ENCODE measurements around the gene CNNM3.

CNNM3 gene

GRCh38 chr2:96808176-96808837, 7.8 kb upstream of the CNNM3 start:
- no peaks in the 10 kb centered on the region for H3K4me1 ChIP-seq (ENCODE audit: insufficient read depth, poor library complexity, severe bottlenecking)
- H3K4me3 ChIP-seq (ENCODE audit: severe bottlenecking) = no peak overlapping the region
- H3K9me3 ChIP-seq (ENCODE audit: severe bottlenecking) = no peaks in the 10 kb centered on the region
- no peak overlapping the region for H3K27ac ChIP-seq (ENCODE audit: poor library complexity, severe bottlenecking)
- no peaks in the 10 kb centered on the region for H3K27me3 ChIP-seq (ENCODE audit: insufficient read depth, poor library complexity, severe bottlenecking)
- H3K36me3 ChIP-seq (ENCODE audit: low read depth) = no peaks in the 10 kb centered on the region; the same call in 1 of the 2 replicates
- DNase-seq (ENCODE audit: low spot score) = no peak
- no peak for TF ChIP-seq CTCF (IDR thresholded peaks at IDR 0.05; ENCODE audit: poor library complexity, severe bottlenecking)
- ATAC-seq (ENCODE audit: low read depth) = no peak

DNA sequence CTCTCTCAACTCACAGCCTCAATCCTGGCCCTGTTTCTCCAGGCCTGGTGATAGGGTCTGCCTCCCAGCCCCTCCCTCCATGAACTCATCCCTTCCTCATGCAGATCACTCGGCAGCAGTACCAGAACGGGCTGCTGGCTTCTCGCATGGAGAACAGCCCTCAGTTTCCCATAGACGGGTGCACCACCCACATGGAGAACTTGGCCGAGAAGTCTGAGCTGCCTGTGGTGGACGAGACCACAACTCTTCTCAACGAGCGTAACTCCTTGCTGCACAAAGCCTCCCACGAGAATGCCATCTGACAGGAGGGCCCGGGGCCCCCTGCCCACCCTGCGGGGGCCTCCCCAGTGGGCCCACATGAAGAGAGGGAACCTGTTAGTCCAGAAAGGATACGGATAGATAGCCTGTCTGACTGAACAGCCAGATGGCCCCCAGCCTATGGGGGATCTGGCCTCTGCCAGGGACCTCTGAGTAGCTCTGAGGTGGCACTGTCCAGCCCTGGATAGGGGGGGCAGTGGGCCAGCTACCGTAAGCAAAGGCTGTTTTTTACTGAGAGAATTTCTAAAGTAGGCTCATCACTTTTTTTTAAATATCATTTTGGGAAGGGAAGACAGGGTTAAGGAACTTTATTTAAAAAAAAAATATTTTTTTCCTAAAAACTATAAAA, 6.7 kb upstream of the CNNM3 start:
- Histone ChIP-seq H3K4me1 (ENCODE audit: insufficient read depth, poor library complexity, severe bottlenecking) (no peaks in the 10 kb centered on the region), H3K4me3 (ENCODE audit: severe bottlenecking) (no peak overlapping the region), H3K36me3 (ENCODE audit: low read depth) (no peaks in the 10 kb centered on the region; the same call in 1 of the 2 replicates), H3K9me3 (ENCODE audit: severe bottlenecking) (no peaks in the 10 kb centered on the region), H3K27ac (ENCODE audit: poor library complexity, severe bottlenecking) (no peak overlapping the region), H3K27me3 (ENCODE audit: insufficient read depth, poor library complexity, severe bottlenecking) (no peaks in the 10 kb centered on the region)
- no peak for TF ChIP-seq CTCF (IDR thresholded peaks at IDR 0.05; ENCODE audit: poor library complexity, severe bottlenecking)
- ATAC-seq (ENCODE audit: low read depth) = no peak
- no peak for DNase-seq (ENCODE audit: low spot score)

- Histone ChIP-seq H3K4me3 (ENCODE audit: severe bottlenecking) (no peak overlapping the region), H3K27ac (ENCODE audit: poor library complexity, severe bottlenecking) (no peak overlapping the region), H3K9me3 (ENCODE audit: severe bottlenecking) (no peaks in the 10 kb centered on the region), H3K36me3 (ENCODE audit: low read depth) (no peaks in the 10 kb centered on the region), H3K27me3 (ENCODE audit: insufficient read depth, poor library complexity, severe bottlenecking) (no peaks in the 10 kb centered on the region), H3K4me1 (ENCODE audit: insufficient read depth, poor library complexity, severe bottlenecking) (no peaks in the 10 kb centered on the region)
- ATAC-seq (ENCODE audit: low read depth) (no peak), DNase-seq (ENCODE audit: low spot score) (no peak)
- TF ChIP-seq CTCF (IDR thresholded peaks at IDR 0.05; ENCODE audit: poor library complexity, severe bottlenecking) = no peak
Observed at GRCh38 chr2:96809951-96810782, 5.9 kb upstream of the CNNM3 start.

GRCh38 chr2:96810783-96811192, 5.3 kb upstream of the CNNM3 start:
- no peak for ATAC-seq (ENCODE audit: low read depth)

More at GRCh38 chr2:96810783-96811192, 5.3 kb upstream of the CNNM3 start:
- TF ChIP-seq CTCF (IDR thresholded peaks at IDR 0.05; ENCODE audit: poor library complexity, severe bottlenecking) = no peak
- Histone ChIP-seq H3K4me3 (ENCODE audit: severe bottlenecking) (no peak overlapping the region), H3K27ac (ENCODE audit: poor library complexity, severe bottlenecking) (no peak overlapping the region), H3K9me3 (ENCODE audit: severe bottlenecking) (no peaks in the 10 kb centered on the region), H3K4me1 (ENCODE audit: insufficient read depth, poor library complexity, severe bottlenecking) (no peaks in the 10 kb centered on the region), H3K27me3 (ENCODE audit: insufficient read depth, poor library complexity, severe bottlenecking) (no peaks in the 10 kb centered on the region), H3K36me3 (ENCODE audit: low read depth) (no peaks in the 10 kb centered on the region)
- no peak for DNase-seq (ENCODE audit: low spot score)
